Measurements from ENCODE around the gene ATP6V0D1.
"Not testable (repeated sequence)": the region's sequence is repeated elsewhere in the genome, so short reads cannot be mapped to it uniquely, and the experiment has no call there.

The ATP6V0D1 gene

DNA sequence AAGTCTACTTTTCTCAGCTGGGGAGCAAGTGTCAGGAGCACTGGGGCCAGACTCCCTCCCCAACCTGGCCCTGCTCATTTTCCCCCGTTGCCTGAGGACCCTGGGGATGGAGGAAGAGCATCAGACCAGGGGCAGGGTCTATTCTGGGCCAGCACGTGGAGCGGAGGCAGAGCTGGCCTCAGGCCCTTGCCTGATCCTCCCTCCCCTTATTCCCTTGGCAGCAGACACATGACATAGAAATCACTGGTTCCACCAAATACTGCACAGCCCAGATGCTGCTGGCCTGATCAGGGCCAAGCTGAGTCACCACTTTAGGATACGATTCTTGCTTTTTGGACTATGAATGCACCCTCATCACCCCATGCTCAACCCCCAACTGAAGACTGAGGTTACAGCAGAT is 18.1 kb upstream of the ATP6V0D1 start:
- no peak for DNase-seq

DNA sequence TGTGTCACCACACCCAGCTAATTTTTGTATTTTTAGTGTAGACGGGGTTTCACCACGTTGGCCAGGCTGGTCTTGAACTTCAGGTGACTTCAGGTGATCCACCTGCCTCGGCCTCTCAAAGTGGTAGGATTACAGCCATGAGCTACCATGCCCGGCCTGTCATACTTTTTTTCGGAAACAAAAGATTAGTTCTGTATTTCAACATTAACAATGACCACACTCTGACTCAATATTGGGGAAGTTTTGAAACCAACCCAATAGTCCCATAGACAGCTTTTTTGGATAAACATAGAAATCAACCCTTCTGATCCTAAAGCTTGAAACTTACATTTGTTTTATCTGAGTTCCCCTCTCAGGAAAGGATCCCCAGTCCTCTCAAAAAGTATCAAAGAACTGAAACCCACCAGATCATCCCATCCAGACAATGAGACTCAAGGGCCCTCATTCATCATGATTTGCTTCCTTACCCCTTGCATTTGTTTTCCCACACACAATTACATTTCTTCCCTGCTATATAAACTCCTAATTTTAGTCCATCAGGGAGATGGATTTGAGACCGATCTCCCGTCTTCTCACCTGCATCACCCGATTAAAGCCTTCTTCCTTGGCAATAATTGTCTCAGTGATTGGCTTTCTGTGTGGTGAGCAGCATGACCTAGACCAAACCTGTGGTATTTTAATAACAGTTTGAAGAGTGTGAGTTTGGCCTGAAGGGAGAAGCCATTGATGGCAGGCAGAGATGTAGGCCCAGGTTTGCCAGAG is 9.6 kb upstream of the ATP6V0D1 start:
- DNase-seq, result no peak

DNA sequence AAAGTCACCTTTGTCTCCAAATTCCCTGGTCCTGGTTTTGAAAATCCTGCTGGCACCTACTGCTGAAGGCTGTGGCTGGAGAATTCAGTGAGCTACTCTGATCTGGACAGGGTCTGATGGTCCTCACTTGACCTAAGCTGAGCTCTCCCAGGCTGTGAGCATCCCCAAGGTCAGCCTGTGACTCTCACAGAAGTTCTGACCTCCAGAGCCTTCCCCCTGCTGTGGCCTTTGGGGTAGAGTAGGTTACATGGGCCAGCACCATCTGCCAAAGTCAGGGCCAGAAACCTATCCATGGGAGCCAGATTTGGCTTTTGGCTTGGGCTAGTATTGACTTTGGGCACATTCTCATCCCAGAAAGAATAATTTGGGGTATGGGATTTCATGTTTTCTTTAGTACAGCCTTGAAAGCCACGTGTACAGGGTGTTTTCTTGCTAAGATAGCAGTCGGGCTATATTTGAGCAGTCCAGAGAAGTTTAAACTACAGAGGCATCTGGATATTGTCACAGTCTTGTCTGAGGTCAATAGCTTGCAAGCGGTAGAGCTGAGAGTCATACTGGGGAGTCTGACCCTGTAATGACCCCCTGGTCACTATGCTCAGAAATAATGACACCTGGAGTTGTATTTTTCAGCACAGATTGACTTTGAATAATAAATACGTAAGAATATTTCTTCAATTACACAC is 8.6 kb upstream of the ATP6V0D1 start:
- no peak for DNase-seq

DNA sequence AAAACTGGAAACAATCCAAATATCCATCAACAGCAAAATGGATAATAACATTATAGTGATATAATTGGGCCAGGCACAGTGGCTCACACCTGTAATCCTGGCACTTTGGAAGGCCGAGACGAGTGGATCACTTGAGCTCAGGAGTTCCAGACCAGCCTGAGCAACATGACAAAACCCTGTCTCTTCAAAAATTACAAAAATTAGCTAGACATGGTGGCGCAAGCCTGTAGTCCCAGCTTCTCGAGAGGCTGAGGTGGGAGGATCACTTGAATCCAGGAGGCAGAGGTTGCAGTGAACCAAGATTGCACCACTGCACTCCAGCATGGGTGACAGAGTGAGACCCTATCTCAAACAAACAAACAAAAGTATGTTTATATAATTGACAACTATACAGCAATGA is 6.6 kb upstream of the ATP6V0D1 start:
- not testable (repeated sequence) for DNase-seq

DNA sequence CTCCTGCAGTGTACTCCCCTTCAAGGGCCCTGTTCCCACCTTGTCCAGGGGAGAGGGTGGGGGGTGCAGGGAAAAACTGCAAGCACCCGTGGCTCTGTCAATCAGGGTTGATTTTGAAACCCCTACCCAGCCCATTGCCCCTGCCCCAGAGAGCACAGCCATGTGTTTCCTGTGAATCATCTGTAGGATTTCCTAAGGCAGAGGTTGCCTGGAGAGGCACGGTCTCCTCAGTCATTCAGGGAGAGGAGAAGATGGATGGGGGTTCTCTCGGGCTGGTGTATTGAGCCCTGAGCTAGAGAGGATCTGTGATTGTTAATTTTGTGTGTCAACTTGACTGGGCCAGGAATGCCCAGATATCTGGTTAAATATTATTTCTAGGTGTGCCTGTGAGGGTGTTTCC is 5.8 kb upstream of the ATP6V0D1 start:
- no peak for DNase-seq

DNA sequence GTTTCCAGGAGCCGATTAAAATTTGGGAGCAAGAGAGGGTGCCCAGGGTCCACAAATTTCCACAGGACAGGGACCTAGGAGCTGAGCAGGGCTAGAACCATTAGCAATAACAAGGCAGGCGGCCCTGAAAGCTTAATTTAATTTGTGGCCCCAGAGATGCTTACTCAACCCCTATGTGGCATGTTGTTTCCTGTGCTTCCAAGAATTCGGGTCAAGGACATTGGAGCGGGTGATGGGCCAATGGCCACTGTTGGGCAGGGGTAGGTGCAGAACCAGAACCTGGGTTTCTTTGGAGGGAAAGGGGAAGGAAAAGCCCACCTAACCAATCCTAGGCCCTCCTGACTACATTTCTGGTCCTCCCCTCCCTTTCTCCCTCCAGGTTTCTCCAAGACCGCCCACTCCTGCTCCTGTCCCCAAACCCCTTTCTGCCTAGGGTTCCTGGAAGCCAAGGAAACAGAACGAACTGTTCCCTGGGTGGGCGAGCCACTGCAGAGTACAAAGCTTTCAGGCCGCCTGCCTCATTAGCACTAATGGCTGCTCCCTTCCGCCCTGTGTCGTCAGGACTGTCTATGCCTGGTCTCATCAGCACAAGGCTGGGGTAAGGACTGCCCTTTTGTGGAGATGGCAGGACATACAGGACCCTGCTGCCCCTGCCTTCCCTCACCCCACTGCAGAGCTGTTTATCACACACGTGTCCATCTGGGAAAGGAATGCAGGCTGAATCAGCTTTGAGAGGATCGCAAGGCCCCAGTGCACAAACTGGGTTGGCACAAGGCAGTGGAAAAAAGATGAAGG is 3.0 kb upstream of the ATP6V0D1 start:
- no peak for DNase-seq

DNA sequence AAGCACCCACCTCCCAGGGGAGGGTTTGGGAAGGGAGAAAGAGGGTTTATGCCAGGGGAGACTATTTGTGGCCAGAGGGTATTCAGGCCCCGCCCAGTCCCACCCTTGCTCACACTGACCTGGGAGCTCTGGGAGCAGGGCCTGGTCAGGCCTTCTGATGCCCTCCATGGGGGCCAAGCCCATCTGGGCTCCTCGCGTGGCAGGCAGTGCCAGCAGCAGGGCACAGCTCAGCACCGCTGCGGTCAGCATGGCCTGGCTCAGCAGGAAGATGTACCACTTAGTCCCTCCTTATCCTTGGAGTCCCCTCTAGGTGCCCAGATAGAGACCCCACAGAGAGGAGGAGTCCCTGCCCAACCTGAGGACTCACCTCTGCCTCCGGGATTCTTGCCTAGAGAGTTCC is 2.2 kb upstream of the ATP6V0D1 start, which contains the start of gene AGRP:
TSS of gene AGRP (minus strand) at position 398 of the 400 bp plus-strand sequence. CDS start at position 249, 149 bp downstream.
- DNase-seq, result no peak

DNA sequence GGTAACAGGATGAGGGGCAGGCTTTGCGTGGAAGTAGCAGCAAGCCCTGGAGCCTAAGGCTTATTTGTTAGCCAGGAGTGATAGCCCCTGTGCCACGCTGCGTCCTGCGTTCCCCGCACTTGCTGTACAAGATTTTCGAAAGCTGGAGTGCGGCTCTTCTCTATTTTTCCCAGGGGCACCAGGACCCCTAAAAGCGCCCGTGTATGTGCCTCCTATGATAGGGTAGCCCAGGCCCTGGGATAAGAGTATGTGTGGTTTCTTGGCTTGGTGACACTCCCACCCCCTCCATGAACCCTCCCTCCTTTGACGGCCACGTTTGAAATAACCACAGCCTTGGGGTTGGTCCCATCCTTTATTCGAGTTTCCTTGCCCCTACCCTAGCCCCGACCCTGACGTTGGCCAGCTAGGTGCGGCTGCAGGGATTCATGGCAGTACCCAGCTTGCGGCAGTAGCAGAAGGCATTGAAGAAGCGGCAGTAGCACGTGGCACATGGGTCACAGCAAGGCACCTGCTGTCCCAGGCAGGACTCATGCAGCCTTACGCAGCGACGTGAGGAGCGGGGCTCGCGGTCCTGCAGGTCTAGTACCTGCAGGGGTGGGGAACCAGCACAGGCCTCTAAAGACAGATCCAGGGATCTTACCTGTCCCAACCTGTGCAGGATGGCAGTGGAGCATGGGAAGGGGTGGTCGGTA is 1.4 kb upstream of the ATP6V0D1 start:
- DNase-seq, result no peak

DNA sequence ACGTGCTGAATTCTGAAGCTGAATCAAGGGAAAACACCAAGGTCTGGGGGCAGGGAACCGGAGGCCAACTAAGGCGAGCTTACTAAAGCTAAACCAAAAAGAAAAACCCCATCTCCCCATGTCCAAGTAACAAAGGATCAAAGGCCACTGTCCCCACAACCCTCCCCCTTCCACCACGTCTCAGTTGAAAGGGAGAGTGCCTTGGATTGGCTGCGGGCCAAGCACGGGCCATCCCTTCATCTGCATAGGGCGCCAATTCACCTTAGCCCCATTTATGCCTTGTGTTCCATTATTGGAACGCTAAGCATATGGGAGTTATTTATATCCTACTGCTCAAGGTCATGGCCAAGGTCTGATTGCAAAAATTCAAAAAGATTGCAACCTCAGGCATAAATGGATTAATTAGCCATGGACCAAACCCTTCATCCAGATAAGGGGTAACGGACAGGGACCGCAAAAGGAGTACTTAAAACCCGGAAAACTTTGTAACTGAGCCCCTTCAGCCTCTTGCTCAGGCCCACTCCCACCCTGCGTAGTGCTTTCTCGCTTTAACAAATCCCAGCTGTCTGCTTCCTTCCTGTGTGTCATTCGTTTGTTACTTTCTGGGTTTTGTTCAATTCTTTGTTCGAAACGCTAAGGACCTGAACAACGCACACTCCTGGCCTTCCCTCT is 740 bp upstream of the ATP6V0D1 start:
- DNase-seq, result no peak

DNA sequence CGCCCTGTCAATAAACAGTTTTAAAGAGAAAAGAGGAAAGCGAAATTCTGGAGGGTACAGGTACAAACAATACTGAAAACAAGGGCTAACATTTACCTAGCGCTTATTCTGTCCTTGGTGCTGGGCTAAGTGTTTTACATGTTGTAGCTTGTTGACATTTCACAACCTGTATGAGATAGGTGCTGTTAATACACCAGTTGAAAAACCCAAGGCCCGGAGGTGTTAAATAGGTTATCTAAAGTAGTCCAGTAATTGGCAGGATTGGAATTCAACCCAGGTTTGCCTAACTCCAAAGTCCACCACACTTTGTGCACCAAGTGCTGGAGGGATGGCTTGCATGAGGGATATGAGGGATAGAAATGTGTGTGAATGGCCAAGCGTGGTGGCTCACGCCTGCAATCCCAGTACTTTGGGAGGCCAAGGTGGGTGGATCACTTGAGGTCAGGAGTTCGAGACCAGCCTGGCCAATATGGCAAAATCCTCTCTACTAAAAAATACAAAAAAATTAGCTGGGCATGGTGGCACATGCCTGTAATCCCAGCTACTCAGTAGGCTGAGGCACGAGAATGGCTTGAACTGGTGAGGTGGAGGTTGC is 2.9 kb downstream of the ATP6V0D1 start:
- no peak for DNase-seq

DNA sequence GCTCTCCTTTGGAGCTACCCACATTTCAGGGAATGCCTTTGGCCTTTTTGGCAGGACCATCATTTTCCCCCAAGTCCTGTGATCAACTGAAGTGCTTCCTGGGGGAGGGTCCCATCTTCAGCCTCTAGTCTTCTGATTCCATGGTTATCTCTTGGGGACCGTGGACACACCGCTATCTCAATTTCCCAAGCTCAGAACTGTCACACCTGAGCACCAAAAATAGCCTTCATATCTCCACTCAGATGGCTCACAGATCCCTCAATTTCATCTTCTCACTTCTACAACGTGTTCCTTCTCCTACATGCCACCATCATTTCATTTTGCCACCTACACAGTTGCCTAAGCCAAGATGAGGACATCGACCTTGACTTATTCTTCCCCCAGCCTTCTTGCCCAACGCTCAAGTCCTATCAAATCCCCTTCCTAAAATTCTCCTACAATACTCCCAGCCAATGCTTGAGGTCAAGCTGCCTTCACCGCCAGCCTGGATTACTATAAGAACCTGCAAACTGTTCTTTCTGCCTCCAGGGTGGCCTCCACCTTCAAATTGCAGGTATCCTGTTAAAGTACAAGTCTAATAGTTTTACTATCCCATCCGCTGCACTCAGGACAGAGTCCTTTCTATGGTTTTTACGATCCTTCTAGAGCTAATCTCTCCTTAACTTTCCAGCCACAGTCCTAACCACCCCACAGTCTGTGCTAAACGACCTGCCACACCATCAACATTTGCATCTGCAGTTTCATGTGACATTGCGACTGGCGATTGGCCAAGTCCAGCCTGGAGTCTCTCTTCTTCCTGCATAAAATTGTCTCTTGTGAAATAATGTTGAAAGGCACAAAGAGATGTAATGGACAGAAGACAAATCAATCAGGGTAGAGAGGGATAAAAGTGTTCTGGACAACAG is 6.2 kb downstream of the ATP6V0D1 start:
- DNase-seq, result no peak

DNA sequence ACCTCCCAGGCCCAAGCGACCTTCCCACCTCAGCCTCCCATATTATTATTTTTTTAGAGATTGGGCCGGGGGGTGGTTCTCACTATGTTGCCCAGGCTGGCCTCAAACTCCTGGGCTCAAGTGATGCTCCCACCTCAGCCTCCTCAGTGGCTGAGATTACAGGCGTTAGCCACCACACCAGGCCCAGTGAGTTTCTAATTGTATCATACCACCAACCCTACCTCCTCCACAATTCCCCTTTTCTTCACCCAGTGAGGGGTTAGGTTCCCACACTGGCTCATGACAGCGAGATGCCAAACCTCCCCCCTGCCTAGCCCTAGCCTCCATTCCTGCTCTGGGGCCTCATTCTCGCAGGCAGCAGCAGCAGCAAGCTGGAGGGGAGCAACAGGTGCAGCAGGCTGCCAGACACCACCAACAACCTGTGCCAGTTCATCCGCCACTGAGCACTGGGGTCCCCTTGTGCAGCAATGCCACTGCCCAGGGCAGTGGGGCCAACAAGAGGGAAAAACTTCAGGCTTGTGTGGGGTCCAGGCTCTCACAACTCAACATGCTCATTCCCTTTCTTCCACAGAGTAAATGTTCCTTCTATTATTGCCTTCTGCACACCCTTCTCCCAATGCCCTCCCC is 9.1 kb downstream of the ATP6V0D1 start:
- no peak for DNase-seq

DNA sequence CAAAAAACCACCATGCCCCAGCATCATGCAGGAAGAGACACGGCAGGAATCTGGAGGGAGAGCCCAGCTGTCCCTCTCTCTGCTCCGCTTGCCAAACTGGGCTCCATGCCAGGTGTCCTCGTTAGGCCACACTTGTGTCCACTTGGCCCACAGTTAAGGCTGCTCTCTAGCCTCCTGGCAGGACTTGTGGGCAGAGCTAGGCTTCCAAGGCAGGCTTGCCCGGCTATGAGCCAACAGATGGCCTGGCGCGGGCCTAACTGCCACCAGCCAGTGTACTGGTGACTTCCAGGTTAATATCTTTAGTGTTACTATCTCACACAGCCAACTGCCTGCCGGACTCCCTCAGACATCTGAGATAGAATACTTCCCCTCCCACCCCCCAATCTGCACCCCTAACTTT is 10.6 kb downstream of the ATP6V0D1 start:
- no peak for DNase-seq

DNA sequence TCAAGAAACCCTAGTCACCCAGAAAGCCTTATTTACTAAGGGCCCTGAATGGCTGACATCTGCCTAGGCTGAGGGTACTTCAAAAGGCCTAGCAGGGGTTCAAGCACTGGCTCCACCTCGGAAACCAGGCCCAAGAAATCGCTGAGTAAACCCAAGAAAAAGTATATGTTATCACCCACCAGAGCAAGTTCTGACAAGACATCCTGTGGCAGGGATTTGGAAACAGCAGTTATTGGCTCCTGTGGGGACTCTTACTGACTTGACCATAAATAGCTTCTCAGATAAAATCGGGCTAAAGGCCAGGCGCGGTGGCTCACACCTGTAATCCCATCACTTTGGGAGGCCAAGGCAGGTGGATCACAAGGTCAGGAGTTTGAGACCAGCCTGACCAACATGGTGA is 12.2 kb downstream of the ATP6V0D1 start:
- DNase-seq, result no peak

DNA sequence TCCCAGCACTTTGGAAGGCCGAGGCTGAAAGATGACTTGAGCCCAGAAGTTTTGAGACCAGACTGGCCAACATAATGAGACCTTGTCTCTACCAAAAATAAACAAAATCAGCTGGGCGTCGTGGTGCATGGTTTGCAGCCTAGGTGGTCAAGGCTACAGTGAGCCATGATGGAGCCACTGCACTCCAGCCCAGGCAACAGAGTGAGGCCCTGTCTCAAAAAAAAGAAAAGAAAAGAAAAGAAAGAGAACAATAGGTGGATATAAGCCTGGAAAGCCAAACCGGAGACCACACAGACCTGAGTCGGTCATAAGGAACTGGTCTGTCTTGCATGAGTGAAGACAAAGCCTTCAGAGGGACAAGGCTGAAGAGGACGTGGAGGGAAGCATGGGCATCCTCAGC is 14.4 kb downstream of the ATP6V0D1 start:
- DNase-seq, result no peak

DNA sequence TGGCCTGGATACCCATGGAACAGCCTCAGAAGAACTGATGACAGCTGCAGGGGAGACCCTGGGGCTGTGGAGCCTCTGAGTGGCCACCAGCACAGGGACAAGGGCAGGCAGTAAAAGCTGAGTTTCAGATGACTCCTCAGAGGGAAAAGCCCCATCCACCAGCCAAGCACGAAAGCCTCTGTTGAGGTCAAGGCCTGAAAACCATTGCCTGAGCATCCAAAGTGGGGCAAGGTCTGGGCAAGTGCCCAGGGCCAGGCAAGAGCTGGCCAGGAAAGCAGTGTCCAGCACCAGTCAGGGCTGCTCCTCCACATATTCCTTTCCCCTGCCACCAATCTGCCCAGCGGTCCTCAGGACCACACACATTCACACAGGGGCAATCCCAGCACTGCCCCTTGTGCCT is 16.4 kb downstream of the ATP6V0D1 start:
- no peak for DNase-seq

DNA sequence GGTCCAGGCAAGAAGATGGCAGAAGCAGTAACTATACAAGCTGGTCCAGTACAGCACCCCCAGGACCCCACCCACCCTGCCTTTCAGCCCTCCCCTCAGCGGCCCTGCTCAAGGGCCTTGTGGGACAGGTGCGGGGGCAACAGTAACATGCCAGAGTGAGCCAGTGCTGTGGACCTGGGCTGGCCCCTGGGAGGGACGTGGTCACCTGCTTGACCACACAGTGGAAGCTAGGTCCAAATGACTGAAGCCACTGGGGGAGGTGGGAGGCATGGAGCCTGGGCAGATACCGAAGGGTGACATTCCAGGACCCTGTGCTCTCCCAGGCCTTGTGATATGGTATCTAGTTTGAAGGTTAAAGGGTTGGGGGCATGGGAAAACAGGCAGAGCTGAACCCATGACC is 17.3 kb downstream of the ATP6V0D1 start:
- DNase-seq, result no peak

DNA sequence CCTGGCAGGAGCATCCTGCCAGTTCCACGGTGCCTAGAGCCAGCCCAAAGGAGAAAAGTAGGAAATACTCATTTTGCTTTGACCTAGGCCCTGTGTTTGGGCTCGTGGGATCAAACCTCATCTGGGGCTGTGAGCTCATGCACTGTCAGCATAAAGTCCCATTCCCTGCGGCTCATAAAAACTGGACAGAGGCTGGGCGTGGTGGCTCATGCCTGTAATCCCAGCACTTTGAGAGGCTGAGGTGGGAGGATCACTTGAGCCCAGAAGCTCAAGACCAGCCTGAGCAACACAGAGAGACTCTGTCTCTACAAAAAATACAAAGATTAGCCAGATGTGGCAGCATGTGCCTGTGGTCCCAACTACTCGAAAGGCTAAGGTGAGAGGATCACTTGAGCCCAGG is 17.9 kb downstream of the ATP6V0D1 start:
- DNase-seq, result no peak

DNA sequence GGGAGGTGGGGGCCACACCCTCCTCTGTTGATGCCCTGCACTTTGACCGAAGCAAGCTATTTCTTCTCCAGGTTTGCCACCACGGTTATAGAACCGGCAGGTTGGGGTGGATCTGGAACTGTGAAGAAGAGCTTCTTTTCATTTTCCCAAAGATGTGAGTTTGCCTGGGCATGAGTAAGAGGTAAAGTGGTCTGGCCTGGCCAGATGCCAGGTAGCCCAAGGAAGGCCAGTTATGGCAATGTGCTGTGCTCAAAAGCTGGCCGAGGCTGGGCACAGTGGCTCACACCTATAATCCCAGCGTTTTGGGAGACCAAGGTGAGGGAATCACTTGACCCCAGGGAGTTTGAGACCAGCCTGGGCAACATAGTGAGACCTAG is 18.7 kb downstream of the ATP6V0D1 start:
- no peak for DNase-seq

DNA sequence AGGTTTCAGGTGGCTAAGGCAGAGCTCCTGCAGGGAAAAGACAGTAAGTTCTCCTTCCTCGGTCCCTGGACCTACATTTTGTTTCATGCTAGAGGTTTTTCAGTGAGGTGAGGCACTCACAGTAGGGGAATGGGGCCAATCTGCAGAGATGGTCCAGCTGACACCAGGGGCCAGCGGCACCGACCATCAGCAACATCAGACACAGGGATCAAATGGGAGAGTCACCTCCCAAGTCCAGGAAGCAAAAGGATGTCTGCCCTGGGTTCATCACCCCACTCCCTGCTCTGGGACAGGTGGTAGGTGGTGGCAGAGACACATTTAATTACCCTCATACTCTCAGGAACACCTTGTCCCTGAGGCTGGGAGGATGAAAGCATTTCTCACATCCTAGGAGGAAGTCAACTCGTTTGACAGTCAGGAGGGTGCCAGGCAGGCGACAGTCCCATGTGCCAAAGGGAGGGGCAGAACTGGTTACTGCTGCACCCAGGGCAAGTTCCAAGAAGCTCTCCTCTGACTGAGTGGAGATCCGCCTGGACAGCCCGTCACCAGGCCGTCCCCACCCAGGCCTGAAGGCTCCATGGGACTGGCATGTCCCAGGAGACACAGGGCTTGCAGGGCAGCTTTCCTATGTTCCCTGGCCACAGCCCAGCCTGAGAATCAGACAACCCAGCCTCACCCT is 19.2 kb downstream of the ATP6V0D1 start:
- no peak for DNase-seq

Data from KG1 (cell line).